SK-N-SH treated with all-trans-retinoic acid at 6 μM for 48 hours (cell line): ENCODE measurements around the gene ENDOV.

ENCODE experiments used
- ATAC-seq: fragments of 200-7000 bp; cut with Tn5 transposase; 3 replicates; pipeline ENCODE4 v1.9.1; 2020; ENCODE audit warnings: mild to moderate bottlenecking, moderate library complexity
- ARNTL ChIP-seq: fragments of 450-650 bp; formaldehyde crosslinking; IDR thresholded peaks from 2 replicates; pipeline ENCODE4 v1.5.0; 2020; ENCODE audit warnings: low read depth, mild to moderate bottlenecking, moderate library complexity, borderline replicate concordance
- CSDC2 ChIP-seq: fragments of 250-450 bp; sonication (Bioruptor Pico); IDR thresholded peaks from 2 replicates; pipeline ENCODE4 v1.5.0; 2020; ENCODE audit warnings: mild to moderate bottlenecking, moderate library complexity
- GLIS3 ChIP-seq: fragments of 250-450 bp; sonication (Bioruptor Pico); IDR thresholded peaks from 2 replicates; pipeline ENCODE4 v1.5.0; 2020; ENCODE audit warnings: mild to moderate bottlenecking, moderate library complexity
- ISL1 ChIP-seq: fragments of 250-450 bp; sonication (Bioruptor Pico); IDR thresholded peaks from 2 replicates; pipeline ENCODE4 v2.1.2; 2022; ENCODE audit warnings: mild to moderate bottlenecking, moderate library complexity
- OSR1 ChIP-seq: fragments of 250-450 bp; sonication (Bioruptor Pico); IDR thresholded peaks from 2 replicates; pipeline ENCODE4 v1.8.0; 2022; ENCODE audit warnings: moderate library complexity, mild to moderate bottlenecking, inconsistent platforms
- PPARA ChIP-seq: fragments of 250-450 bp; sonication (Bioruptor Pico); IDR thresholded peaks from 2 replicates; pipeline ENCODE4 v1.5.0; 2020; ENCODE audit warnings: mild to moderate bottlenecking, borderline replicate concordance
- RARB ChIP-seq: fragments of 250-450 bp; sonication (Bioruptor Pico); IDR thresholded peaks from 2 replicates; pipeline ENCODE4 v1.8.0; 2021; ENCODE audit warnings: mild to moderate bottlenecking, moderate library complexity
- SNAI2 ChIP-seq: fragments of 250-450 bp; sonication (Bioruptor Pico); IDR thresholded peaks from 2 replicates; pipeline ENCODE4 v1.5.0; 2020; ENCODE audit warnings: mild to moderate bottlenecking, moderate library complexity
- TCF4 ChIP-seq: fragments of 250-450 bp; sonication (Bioruptor Pico); IDR thresholded peaks from 2 replicates; pipeline ENCODE4 v1.8.0; 2021; ENCODE audit warnings: mild to moderate bottlenecking, moderate library complexity, borderline replicate concordance
- TOX ChIP-seq: fragments of 250-450 bp; sonication (Bioruptor Pico); IDR thresholded peaks from 2 replicates; pipeline ENCODE4 v1.8.0; 2021; ENCODE audit warnings: mild to moderate bottlenecking, moderate library complexity, borderline replicate concordance
- ZC3H10 ChIP-seq: fragments of 250-450 bp; sonication (Bioruptor Pico); IDR thresholded peaks from 2 replicates; pipeline ENCODE4 v1.5.1; 2021; ENCODE audit warnings: mild to moderate bottlenecking, moderate library complexity
- ZFP3 ChIP-seq: fragments of 250-450 bp; sonication (Bioruptor Pico); IDR thresholded peaks from 2 replicates; pipeline ENCODE4 v1.5.0; 2020; ENCODE audit warnings: mild to moderate bottlenecking, moderate library complexity
- ZFP30 ChIP-seq: fragments of 450-650 bp; formaldehyde crosslinking; IDR thresholded peaks from 2 replicates; pipeline ENCODE4 v1.5.0; 2022; ENCODE audit warnings: mild to moderate bottlenecking, moderate library complexity
- ZNF565 ChIP-seq: fragments of 450-650 bp; formaldehyde crosslinking; conservative IDR thresholded peaks from 2 replicates; pipeline ENCODE4 v1.5.0; 2020; ENCODE audit warnings: low read depth, mild to moderate bottlenecking, moderate library complexity
- ZNF70 ChIP-seq: fragments of 450-650 bp; formaldehyde crosslinking; IDR thresholded peaks from 2 replicates; pipeline ENCODE4 v1.5.0; 2020; ENCODE audit warnings: mild to moderate bottlenecking, moderate library complexity
- ZNF8 ChIP-seq: fragments of 450-650 bp; formaldehyde crosslinking; IDR thresholded peaks from 2 replicates; pipeline ENCODE4 v1.5.0; 2020; ENCODE audit warnings: mild to moderate bottlenecking, moderate library complexity
- TF ChIP-seq, protein P1 (sequence below): fragments of 250-450 bp; sonication (Bioruptor Pico); IDR thresholded peaks from 2 replicates; pipeline ENCODE4 v1.8.0; 2021; ENCODE audit warnings: low read depth, mild to moderate bottlenecking, moderate library complexity, borderline replicate concordance
- TF ChIP-seq, protein P2 (sequence below): fragments of 250-450 bp; sonication (Bioruptor Pico); IDR thresholded peaks from 2 replicates; pipeline ENCODE4 v1.8.0; 2020; ENCODE audit warnings: mild to moderate bottlenecking, moderate library complexity, borderline replicate concordance
- TF ChIP-seq, protein P3 (sequence below): fragments of 250-450 bp; sonication (Bioruptor Pico); IDR thresholded peaks from 2 replicates; pipeline ENCODE4 v1.5.1; 2020; ENCODE audit warnings: low read depth, mild to moderate bottlenecking, moderate library complexity
- TF ChIP-seq, protein P4 (sequence below): fragments of 250-450 bp; sonication (Bioruptor Pico); IDR thresholded peaks from 2 replicates; pipeline ENCODE4 v1.5.0; 2020; ENCODE audit warnings: mild to moderate bottlenecking, moderate library complexity

The ENDOV gene

DNA sequence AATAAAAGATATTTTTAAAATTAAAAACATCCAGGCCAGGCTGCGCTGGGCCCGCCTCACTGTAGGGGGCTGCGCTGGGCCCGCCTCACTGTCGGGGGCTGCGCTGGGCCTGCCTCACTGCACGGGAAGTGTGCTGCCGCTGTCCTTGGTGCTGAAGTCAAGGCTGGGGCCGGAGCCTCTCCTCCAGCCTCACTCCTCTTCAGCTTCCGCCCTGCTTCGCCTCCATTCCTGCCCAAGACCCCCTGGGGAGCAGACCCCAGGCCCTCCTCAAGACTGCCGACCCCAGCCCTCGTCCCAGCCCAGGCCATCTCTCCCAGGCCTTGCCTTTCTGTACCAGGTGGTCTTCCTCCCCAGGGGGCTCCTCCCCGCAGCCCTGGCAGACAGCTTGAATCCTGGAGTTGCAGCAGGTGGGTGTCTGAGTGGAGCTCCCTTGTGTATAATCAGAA lies 26.2 kb downstream of the ENDOV start:
- ATAC-seq: peak; percentile 71
- no peak for TF ChIP-seq PPARA (CRISPR knock-in tag)
- no peak for TF ChIP-seq TOX (CRISPR knock-in tag)
- TF ChIP-seq, protein P1, sequence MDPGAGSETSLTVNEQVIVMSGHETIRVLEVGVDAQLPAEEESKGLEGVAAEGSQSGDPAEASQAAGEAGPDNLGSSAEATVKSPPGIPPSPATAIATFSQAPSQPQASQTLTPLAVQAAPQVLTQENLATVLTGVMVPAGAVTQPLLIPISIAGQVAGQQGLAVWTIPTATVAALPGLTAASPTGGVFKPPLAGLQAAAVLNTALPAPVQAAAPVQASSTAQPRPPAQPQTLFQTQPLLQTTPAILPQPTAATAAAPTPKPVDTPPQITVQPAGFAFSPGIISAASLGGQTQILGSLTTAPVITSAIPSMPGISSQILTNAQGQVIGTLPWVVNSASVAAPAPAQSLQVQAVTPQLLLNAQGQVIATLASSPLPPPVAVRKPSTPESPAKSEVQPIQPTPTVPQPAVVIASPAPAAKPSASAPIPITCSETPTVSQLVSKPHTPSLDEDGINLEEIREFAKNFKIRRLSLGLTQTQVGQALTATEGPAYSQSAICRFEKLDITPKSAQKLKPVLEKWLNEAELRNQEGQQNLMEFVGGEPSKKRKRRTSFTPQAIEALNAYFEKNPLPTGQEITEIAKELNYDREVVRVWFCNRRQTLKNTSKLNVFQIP: no peak
- TF ChIP-seq, protein P2, sequence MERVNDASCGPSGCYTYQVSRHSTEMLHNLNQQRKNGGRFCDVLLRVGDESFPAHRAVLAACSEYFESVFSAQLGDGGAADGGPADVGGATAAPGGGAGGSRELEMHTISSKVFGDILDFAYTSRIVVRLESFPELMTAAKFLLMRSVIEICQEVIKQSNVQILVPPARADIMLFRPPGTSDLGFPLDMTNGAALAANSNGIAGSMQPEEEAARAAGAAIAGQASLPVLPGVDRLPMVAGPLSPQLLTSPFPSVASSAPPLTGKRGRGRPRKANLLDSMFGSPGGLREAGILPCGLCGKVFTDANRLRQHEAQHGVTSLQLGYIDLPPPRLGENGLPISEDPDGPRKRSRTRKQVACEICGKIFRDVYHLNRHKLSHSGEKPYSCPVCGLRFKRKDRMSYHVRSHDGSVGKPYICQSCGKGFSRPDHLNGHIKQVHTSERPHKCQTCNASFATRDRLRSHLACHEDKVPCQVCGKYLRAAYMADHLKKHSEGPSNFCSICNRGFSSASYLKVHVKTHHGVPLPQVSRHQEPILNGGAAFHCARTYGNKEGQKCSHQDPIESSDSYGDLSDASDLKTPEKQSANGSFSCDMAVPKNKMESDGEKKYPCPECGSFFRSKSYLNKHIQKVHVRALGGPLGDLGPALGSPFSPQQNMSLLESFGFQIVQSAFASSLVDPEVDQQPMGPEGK (CRISPR knock-in tag): no peak
- no peak for TF ChIP-seq ZNF70 (CRISPR knock-in tag)
- TF ChIP-seq, protein P3, sequence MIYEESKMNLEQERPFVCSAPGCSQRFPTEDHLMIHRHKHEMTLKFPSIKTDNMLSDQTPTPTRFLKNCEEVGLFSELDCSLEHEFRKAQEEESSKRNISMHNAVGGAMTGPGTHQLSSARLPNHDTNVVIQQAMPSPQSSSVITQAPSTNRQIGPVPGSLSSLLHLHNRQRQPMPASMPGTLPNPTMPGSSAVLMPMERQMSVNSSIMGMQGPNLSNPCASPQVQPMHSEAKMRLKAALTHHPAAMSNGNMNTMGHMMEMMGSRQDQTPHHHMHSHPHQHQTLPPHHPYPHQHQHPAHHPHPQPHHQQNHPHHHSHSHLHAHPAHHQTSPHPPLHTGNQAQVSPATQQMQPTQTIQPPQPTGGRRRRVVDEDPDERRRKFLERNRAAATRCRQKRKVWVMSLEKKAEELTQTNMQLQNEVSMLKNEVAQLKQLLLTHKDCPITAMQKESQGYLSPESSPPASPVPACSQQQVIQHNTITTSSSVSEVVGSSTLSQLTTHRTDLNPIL (CRISPR knock-in tag): no peak
- no peak for TF ChIP-seq ZNF565 (CRISPR knock-in tag)
- TF ChIP-seq GLIS3 (CRISPR knock-in tag): no peak
- TF ChIP-seq, protein P4, sequence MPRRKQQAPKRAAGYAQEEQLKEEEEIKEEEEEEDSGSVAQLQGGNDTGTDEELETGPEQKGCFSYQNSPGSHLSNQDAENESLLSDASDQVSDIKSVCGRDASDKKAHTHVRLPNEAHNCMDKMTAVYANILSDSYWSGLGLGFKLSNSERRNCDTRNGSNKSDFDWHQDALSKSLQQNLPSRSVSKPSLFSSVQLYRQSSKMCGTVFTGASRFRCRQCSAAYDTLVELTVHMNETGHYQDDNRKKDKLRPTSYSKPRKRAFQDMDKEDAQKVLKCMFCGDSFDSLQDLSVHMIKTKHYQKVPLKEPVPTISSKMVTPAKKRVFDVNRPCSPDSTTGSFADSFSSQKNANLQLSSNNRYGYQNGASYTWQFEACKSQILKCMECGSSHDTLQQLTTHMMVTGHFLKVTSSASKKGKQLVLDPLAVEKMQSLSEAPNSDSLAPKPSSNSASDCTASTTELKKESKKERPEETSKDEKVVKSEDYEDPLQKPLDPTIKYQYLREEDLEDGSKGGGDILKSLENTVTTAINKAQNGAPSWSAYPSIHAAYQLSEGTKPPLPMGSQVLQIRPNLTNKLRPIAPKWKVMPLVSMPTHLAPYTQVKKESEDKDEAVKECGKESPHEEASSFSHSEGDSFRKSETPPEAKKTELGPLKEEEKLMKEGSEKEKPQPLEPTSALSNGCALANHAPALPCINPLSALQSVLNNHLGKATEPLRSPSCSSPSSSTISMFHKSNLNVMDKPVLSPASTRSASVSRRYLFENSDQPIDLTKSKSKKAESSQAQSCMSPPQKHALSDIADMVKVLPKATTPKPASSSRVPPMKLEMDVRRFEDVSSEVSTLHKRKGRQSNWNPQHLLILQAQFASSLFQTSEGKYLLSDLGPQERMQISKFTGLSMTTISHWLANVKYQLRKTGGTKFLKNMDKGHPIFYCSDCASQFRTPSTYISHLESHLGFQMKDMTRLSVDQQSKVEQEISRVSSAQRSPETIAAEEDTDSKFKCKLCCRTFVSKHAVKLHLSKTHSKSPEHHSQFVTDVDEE (CRISPR knock-in tag): no peak
- no peak for TF ChIP-seq SNAI2 (CRISPR knock-in tag)
- TF ChIP-seq RARB (CRISPR knock-in tag): no peak
- TF ChIP-seq ZC3H10 (CRISPR knock-in tag): no peak
- no peak for TF ChIP-seq ZNF8
- no peak for TF ChIP-seq TCF4 (CRISPR knock-in tag)
- TF ChIP-seq ZFP3: no peak
- TF ChIP-seq ARNTL: no peak
- no peak for TF ChIP-seq OSR1 (CRISPR knock-in tag)
- TF ChIP-seq, all 23 proteins: peak for 0

DNA sequence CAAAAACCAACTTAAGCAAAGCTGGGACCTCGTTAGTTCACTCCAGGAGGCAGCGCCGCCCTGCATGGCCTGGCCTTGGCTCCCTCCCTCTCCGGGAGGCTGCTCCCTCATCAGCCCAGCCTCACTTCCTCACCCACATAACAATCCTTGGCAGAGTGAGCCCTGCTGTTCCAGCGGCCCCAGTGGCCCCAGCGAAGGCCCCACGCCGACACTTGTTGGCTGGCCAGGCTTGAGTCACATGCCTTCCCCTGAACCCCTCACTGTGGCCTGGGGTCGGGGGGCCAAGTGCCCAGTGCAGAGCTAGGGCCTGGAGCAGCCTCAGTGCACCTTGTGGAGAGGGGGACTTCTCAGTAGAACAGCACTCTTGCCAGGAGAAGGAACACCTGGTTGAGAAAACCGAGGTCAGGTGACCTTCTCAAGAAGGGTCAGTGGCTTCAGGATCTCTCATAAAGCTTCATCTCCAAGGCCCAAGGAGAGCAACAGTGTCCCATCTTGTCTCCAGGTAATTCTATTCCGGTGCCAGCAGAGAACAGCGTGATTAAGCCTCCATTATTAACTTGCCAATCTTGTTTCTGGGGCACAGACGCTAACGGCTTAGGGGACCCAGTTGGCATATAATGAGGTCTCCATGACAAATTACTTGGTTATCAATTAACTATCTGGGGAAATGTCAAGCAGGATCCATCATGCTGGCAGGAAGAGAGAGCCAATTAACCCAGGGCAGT lies 26.8 kb downstream of the ENDOV start:
- TF ChIP-seq RARB (CRISPR knock-in tag) (no peak), CSDC2 (CRISPR knock-in tag) (no peak), GLIS3 (CRISPR knock-in tag) (no peak), ZFP3 (no peak), ISL1 (CRISPR knock-in tag) (no peak), ZFP30 (CRISPR knock-in tag) (no peak), PPARA (CRISPR knock-in tag) (no peak)
- TF ChIP-seq, protein P2 (CRISPR knock-in tag): no peak
- TF ChIP-seq, protein P4 (CRISPR knock-in tag): no peak
- TF ChIP-seq, protein P3 (CRISPR knock-in tag): no peak
- no peak for ATAC-seq
